Activated CD4-positive, alpha-beta T cell treated with anti-CD3 and anti-CD28 coated beads for 36 hours (primary cell): ENCODE results near the gene IGFL1. TPM values are rescaled to one million over a fixed set of nuclear protein-coding genes. Genes with fewer than 3 reads are reported as not detected.

Experiments used
- ATAC-seq: fragments of 200-7000 bp; cut with Tn5 transposase; one replicate; pipeline ENCODE4 v1.10.0; 2021; ENCODE audit warnings: mild to moderate bottlenecking, moderate library complexity
- CTCF ChIA-PET: fragments of 350-600 bp; sonication (Branson Sonifier 250); formaldehyde crosslinking; loops from one replicate; lab custom pipeline; 2021; ENCODE audit warnings: antibody characterized with exemption; lab: Charles Lee
- POLR2A ChIA-PET: fragments of 350-600 bp; sonication (Branson Sonifier 250); formaldehyde crosslinking; loops from one replicate; lab custom pipeline; 2021; ENCODE audit warnings: antibody characterized with exemption, inconsistent platforms; lab: Charles Lee
- DNase-seq: peaks from one replicate; pipeline ENCODE4 v3.0.0-alpha.2; 2020
- H3K27ac Mint-ChIP-seq: one replicate; pipeline ENCODE4 v1.8.0; 2021; ENCODE audit warnings: mixed read lengths
- H3K27me3 Mint-ChIP-seq: one replicate; pipeline ENCODE4 v1.8.0; 2021; ENCODE audit warnings: mixed read lengths
- H3K36me3 Mint-ChIP-seq: one replicate; pipeline ENCODE4 v1.8.0; 2021; ENCODE audit warnings: low read depth, mixed read lengths
- H3K4me1 Mint-ChIP-seq: one replicate; pipeline ENCODE4 v1.8.0; 2021; ENCODE audit warnings: mixed read lengths
- H3K4me3 Mint-ChIP-seq: one replicate; pipeline ENCODE4 v1.8.0; 2021; ENCODE audit warnings: mild to moderate bottlenecking, moderate library complexity, mixed read lengths
- H3K9me3 Mint-ChIP-seq: one replicate; pipeline ENCODE4 v1.8.0; 2021; ENCODE audit warnings: low read depth, mixed read lengths
- intact Hi-C, 2 experiments: fragments of 100-400 bp; cut with DNase I in 1 of 2; cut with micrococcal nuclease in 1 of 2; formaldehyde crosslinking; loops; one replicate each; pipeline versions ENCODE4 v1.14.2 to v1.15.1; 2022 to 2024; cut with DNase I, micrococcal nuclease
- total RNA-seq, 2 experiments: library from RNA; stranded (reverse); gene quantifications; one replicate each; pipeline ENCODE4 v1.2.3, GENCODE V29; 2021

The IGFL1 gene
- total RNA-seq, 2 experiments from 2014 or later, result not detected

GRCh38 chr19:46279177-46279576, 49.6 kb downstream of the IGFL1 start:
- intact Hi-C loops, result loop anchor here in 1 of 2 experiments (5.0 kb wide), 1 partner anchor 1118 kb away; no protein-coding TSS in a partner anchor
- no peak overlapping the region for H3K27ac Mint-ChIP-seq
- peaks cover 22% of the 10 kb centered on the region for H3K27me3 Mint-ChIP-seq
- H3K36me3 Mint-ChIP-seq, result no peaks in the 10 kb centered on the region
- ChIA-PET CTCF (interaction anchor here (0.6 to 1.9 kb wide), 5 partner anchors 15 to 155 kb away, joined by 3 to 6 read pairs (median 3); no protein-coding TSS in a partner anchor), POLR2A (no interaction called here)
- H3K4me1 Mint-ChIP-seq, result no peaks in the 10 kb centered on the region
- H3K9me3 Mint-ChIP-seq, result no peaks in the 10 kb centered on the region
- DNase-seq (no peak), ATAC-seq (no peak)
- H3K4me3 Mint-ChIP-seq, result no peak overlapping the region

Other genes with a start within 250 kb of the IGFL1 start
- gene CCDC61, start 234.3 kb upstream of the IGFL1 start, total RNA-seq, result 10 to 100 TPM; 22.4 to 26.2 TPM
- not detected for gene PGLYRP1, start 206.7 kb upstream of the IGFL1 start, total RNA-seq
- not detected for gene IGFL4, start 188.7 kb upstream of the IGFL1 start, total RNA-seq
- gene IGFL3, start 105.1 kb upstream of the IGFL1 start, total RNA-seq, result not detected
- not detected for gene IGFL2, start 81.5 kb upstream of the IGFL1 start, total RNA-seq
- gene HIF3A, start 67.3 kb downstream of the IGFL1 start, total RNA-seq, result not detected
- 100 to 1,000 TPM in 1 of 2 experiments, 10 to 100 TPM in 1; 100.0 to 129 TPM for gene PPP5C, start 117.3 kb downstream of the IGFL1 start, total RNA-seq
- not detected for gene CCDC8, start 183.8 kb downstream of the IGFL1 start, total RNA-seq
- gene PNMA8C, start 199.2 kb downstream of the IGFL1 start, total RNA-seq, result not detected
- not detected for gene PNMA8A, start 241.8 kb downstream of the IGFL1 start, total RNA-seq